ENCODE measurements around the gene APLNR.

The APLNR gene

DNA sequence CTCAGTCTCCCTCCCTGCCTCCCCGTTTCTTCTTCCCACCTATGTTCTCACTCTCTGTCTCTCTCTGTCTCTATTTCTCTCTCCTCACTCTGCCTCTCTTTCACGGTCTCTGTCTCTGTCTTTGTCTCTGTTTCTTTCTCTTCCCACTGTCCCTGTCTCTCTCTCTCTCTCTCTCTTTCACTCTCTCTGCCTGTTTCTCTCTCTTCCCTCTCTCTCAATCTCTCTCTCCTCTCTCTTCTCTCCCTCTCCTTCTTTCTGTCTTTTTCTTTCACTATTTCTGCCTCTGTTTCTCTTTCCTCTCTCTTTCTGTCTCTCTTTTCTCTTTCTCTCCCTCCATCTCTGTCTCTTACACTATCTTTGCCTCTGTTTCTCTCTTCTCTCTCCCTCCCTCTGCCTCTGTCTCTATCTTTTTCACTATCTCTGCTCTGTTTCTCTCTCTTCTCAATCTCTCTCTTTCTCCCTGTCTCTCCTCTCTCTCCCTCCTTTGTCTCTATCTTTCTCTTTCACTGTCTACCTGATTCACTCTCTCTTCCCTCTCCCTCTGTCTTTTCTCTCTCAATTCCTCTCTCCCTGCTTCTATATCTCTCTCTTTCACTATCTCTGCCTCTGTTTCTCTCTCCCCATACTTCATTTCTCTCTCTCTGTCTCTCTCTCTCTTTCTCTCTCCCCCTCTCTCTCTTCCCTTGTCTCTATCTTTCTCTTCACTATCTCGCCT lies 5.4 kb downstream of the APLNR start:
- TF ChIP-seq, protein P1, sequence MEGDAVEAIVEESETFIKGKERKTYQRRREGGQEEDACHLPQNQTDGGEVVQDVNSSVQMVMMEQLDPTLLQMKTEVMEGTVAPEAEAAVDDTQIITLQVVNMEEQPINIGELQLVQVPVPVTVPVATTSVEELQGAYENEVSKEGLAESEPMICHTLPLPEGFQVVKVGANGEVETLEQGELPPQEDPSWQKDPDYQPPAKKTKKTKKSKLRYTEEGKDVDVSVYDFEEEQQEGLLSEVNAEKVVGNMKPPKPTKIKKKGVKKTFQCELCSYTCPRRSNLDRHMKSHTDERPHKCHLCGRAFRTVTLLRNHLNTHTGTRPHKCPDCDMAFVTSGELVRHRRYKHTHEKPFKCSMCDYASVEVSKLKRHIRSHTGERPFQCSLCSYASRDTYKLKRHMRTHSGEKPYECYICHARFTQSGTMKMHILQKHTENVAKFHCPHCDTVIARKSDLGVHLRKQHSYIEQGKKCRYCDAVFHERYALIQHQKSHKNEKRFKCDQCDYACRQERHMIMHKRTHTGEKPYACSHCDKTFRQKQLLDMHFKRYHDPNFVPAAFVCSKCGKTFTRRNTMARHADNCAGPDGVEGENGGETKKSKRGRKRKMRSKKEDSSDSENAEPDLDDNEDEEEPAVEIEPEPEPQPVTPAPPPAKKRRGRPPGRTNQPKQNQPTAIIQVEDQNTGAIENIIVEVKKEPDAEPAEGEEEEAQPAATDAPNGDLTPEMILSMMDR (conservative IDR thresholded peaks at IDR 0.05; ENCODE audit: control insufficient read depth, insufficient read depth, low read depth, low read length) = no peak
- no peak for DNase-seq (ENCODE audit: low read depth)
- no peak overlapping the region for H3K4me3 ChIP-seq (ENCODE audit: control insufficient read depth, low read depth, low read length)

DNA sequence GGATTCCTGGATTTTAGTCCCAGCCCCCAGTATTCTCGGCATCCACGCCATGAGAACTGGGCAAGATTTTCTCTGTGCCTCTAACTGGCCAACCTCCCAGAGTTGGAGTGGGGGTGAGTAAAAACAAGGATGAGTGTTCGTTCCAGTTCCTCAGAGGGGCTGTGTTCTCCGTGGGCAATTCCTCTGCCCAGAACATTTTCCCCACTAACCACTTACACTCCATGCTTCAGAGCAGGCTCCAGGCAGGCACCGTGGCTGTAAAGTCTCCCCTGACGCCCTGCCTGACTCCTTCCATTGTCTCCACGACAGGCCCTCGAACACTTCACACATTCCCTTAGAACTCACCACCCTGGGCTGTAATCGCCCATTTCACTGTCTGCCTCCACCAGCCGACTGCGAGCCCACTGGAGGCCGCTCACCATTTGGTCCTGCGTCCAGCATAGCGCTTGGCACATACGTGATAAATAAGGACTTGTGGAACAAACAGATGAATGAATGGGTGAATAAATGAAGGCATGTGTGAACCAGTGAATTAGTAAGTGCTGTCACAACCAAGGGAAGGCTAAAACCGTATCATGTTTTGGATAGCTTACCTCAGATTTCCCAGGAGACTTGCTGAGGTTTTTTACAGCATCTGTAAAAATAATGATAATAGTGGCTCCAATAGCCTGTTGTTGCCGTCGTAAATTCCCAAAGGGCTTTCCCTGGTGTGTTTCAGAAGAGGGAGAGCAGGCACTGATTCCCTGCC lies 6.1 kb downstream of the APLNR start:
- TF ChIP-seq, protein P1 (conservative IDR thresholded peaks at IDR 0.05; ENCODE audit: control insufficient read depth, insufficient read depth, low read depth, low read length) = no peak
- no peak overlapping the region for H3K4me3 ChIP-seq (ENCODE audit: control insufficient read depth, low read depth, low read length)

DNA sequence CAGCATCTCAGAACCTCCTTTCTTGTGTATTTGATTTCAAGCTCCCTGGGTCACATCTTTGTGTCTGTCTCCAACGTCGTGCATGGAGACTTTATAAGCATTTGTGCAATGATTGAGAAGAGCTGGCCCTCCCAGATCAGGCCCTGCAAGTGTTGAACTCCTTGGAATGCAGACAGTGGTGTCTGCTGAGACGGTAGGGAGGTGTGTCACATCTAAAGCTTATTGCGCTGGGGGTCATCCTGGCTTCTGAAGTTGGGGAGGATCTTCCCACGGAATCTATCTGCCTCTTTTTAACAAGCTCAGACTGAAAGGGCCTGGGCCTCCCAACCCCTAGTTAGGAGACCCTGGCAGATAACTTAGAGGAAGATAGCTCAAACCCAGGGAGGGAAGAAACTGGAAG lies 6.7 kb downstream of the APLNR start:
- DNase-seq (ENCODE audit: low read depth) = no peak
- TF ChIP-seq, protein P1 (conservative IDR thresholded peaks at IDR 0.05; ENCODE audit: control insufficient read depth, insufficient read depth, low read depth, low read length) = no peak
- H3K4me3 ChIP-seq (ENCODE audit: control insufficient read depth, low read depth, low read length) = no peak overlapping the region

More for the DNA sequence above, 6.1 kb downstream of the APLNR start:
- peak; percentile 30 for DNase-seq (ENCODE audit: low read depth)

DNA sequence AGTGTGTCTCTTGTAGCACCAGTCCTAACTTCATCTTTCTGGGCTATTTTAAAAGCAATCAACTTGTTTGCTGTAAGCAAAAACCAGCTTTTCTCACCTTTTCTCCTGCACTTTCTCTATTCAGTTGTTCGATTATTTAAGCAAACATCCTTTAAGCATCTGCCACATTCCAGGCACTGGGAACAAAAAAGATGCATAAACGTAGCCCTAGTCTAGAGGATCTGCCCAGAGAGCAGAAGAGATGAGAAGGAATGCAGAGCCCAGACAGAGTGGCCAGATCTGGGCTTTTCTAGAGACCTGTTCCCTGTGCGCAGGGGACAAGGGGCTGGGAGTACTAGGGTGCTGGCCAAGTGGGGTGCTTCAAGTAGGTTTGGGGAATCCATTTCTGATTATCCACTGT lies 8.4 kb downstream of the APLNR start:
- TF ChIP-seq, protein P1 (conservative IDR thresholded peaks at IDR 0.05; ENCODE audit: control insufficient read depth, insufficient read depth, low read depth, low read length) = no peak
- DNase-seq (ENCODE audit: low read depth) = no peak
- no peak overlapping the region for H3K4me3 ChIP-seq (ENCODE audit: control insufficient read depth, low read depth, low read length)

DNA sequence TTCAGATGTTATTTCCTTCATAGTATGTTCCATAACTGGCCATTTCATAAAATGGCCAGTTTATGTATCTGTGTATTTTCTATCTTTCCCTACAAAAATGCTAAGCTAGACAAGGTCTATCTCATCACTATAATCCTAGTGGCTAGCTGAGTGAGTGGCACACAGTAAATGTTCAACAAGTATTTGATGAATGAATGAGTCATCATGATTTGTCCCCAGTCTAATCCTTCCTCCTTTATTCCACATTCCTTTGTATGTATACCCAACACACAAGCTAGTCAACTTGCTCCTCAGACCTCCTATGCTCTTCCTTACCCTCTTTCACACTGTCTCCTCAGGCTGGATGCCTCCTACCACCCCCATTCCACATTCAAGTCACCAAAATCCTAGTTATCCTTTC lies 12.5 kb downstream of the APLNR start:
- H3K4me3 ChIP-seq (ENCODE audit: control insufficient read depth, low read depth, low read length) = no peak overlapping the region
- TF ChIP-seq, protein P1 (conservative IDR thresholded peaks at IDR 0.05; ENCODE audit: control insufficient read depth, insufficient read depth, low read depth, low read length) = no peak
- peak; percentile 49 for DNase-seq (ENCODE audit: low read depth)

DNA sequence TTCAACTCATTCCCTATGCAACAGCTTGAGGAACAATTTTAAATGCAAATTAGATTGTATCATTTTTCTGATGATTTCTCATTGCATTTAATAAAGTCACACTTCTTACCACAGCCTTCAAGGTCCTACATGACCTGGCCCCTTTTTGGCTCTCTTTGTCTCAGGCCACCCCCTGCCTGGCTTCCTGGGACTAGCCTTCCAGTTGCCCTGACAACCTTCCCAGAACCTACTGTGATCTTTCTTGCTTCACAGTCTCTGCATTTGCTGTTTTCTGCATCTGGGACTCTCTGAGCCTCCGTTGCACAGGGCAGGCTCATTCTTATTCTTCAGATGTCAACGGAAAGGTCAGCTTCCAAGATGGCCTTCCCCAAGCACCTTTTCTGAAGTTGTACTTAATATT lies 12.9 kb downstream of the APLNR start:
- TF ChIP-seq, protein P1 (conservative IDR thresholded peaks at IDR 0.05; ENCODE audit: control insufficient read depth, insufficient read depth, low read depth, low read length) = no peak
- no peak overlapping the region for H3K4me3 ChIP-seq (ENCODE audit: control insufficient read depth, low read depth, low read length)
- no peak for DNase-seq (ENCODE audit: low read depth)

Data from fibroblast of mammary gland (primary cell).